Effector memory CD8-positive, alpha-beta T cell (primary cell): ENCODE data around the gene ZDHHC8.

Experiments
- ATAC-seq: fragments of 150-1000 bp; cut with Tn5 transposase; replicated peaks from 2 replicates; pipeline ENCODE4 v1.10.0; 2021; ENCODE audit warnings: mild to moderate bottlenecking, moderate library complexity
- DNase-seq, 3 experiments: peaks; one replicate each; pipeline ENCODE4 v3.0.0; 2021
- H3K27ac Mint-ChIP-seq, 2 donors: one replicate each; pipeline ENCODE4 v1.8.0; 2022; ENCODE audit warnings: mild to moderate bottlenecking in 2 of 2, mixed read lengths in 2 of 2, moderate library complexity in 2 of 2
- H3K27me3 Mint-ChIP-seq, 2 donors: one replicate each; pipeline ENCODE4 v1.8.0; 2022; ENCODE audit warnings: mixed read lengths in 2 of 2
- H3K36me3 Mint-ChIP-seq: one replicate; pipeline ENCODE4 v1.8.0; 2022; ENCODE audit warnings: mild to moderate bottlenecking, moderate library complexity, mixed read lengths; ENCODE audit not compliant: insufficient read depth
- H3K4me1 Mint-ChIP-seq, 2 donors: one replicate each; pipeline ENCODE4 v1.8.0; 2022; ENCODE audit warnings: low read depth in 2 of 2, mixed read lengths in 2 of 2
- H3K4me3 Mint-ChIP-seq, 2 donors: one replicate each; pipeline ENCODE4 v1.8.0; 2022; ENCODE audit warnings: mild to moderate bottlenecking in 2 of 2, mixed read lengths in 2 of 2, moderate library complexity in 2 of 2
- H3K9me3 Mint-ChIP-seq, 2 donors: one replicate each; pipeline ENCODE4 v1.8.0; 2022; ENCODE audit warnings: mixed read lengths in 2 of 2
- total RNA-seq, 9 experiments: gene quantifications; one replicate each; lab custom pipeline; 2026; lab: John Stamatoyannopoulos, UW

Gene ZDHHC8
- total RNA-seq: 30.2 to 63.6 (median 48.1) reads per million in 9 experiments

GRCh38 chr22:20131597-20131858, at the start of gene ZDHHC8:
Gene ZDHHC8, plus strand, starts transcription at chr22:20131804. Its CDS starts 144 bp downstream, at chr22:20131948.
- Mint-ChIP-seq H3K4me1 (peaks cover 9 to 39% of the 10 kb centered on the region in 2 donors), H3K9me3 (no peaks in the 10 kb centered on the region), H3K27ac (peak within 1 kb of the TSS in 1 of 2 donors; percentile 78)

GRCh38 chr22:20083157-20083890, 48.3 kb upstream of the ZDHHC8 start:
- Mint-ChIP-seq H3K27me3 (no peaks in the 10 kb centered on the region), H3K36me3 (peaks cover 40% of the 10 kb centered on the region), H3K9me3 (no peaks in the 10 kb centered on the region), H3K4me1 (peaks cover 63 to 64% of the 10 kb centered on the region in 2 donors), H3K27ac (peak overlapping the region in 1 of 2 donors; percentile 83), H3K4me3 (peak overlapping the region; percentile 56 to 63)
- ATAC-seq: no peak
- no peak for DNase-seq

More at GRCh38 chr22:20131597-20131858, at the start of gene ZDHHC8:
- ATAC-seq: peak; percentile 67
- DNase-seq: peak in 1 of 3 experiments; percentile 19
- Mint-ChIP-seq H3K36me3 (peaks cover 12% of the 10 kb centered on the region), H3K4me3 (peak within 1 kb of the TSS; percentile 66 to 78), H3K27me3 (no peaks in the 10 kb centered on the region)

- no peaks in the 10 kb centered on the region for H3K9me3 Mint-ChIP-seq
- peaks cover 40% of the 10 kb centered on the region for H3K36me3 Mint-ChIP-seq
- H3K27me3 Mint-ChIP-seq: no peaks in the 10 kb centered on the region
- peak overlapping the region; percentile 43 to 63 for H3K4me3 Mint-ChIP-seq
- peaks cover 68 to 71% of the 10 kb centered on the region in 2 donors for H3K4me1 Mint-ChIP-seq
- H3K27ac Mint-ChIP-seq: peak overlapping the region in 1 of 2 donors; percentile 83
- DNase-seq (no peak), ATAC-seq (no peak)
These were observed 47.6 kb upstream of the ZDHHC8 start for GRCh38 chr22:20083891-20084546.

GRCh38 chr22:20084547-20085413, 46.8 kb upstream of the ZDHHC8 start:
- Mint-ChIP-seq H3K36me3 (peaks cover 40% of the 10 kb centered on the region), H3K27ac (peak overlapping the region in 1 of 2 donors; percentile 50), H3K4me1 (peaks cover 72 to 74% of the 10 kb centered on the region in 2 donors), H3K9me3 (no peaks in the 10 kb centered on the region), H3K27me3 (no peaks in the 10 kb centered on the region), H3K4me3 (no peak overlapping the region)
- DNase-seq (no peak), ATAC-seq (no peak)

- Mint-ChIP-seq H3K36me3 (peaks cover 46% of the 10 kb centered on the region), H3K4me3 (peak overlapping the region in 1 of 2 donors; percentile 51), H3K27me3 (no peaks in the 10 kb centered on the region), H3K4me1 (peaks cover 79 to 81% of the 10 kb centered on the region in 2 donors), H3K9me3 (no peaks in the 10 kb centered on the region), H3K27ac (peak overlapping the region in 1 of 2 donors; percentile 50)
- DNase-seq: no peak
- no peak for ATAC-seq
These were observed 46.0 kb upstream of the ZDHHC8 start for GRCh38 chr22:20085651-20086050.

GRCh38 chr22:20086101-20086599, 45.5 kb upstream of the ZDHHC8 start:
- Mint-ChIP-seq H3K4me3 (peak overlapping the region; percentile 29 to 51), H3K27ac (peak overlapping the region in 1 of 2 donors; percentile 79), H3K4me1 (peaks cover 79 to 80% of the 10 kb centered on the region in 2 donors), H3K9me3 (no peaks in the 10 kb centered on the region), H3K36me3 (peaks cover 46% of the 10 kb centered on the region), H3K27me3 (no peaks in the 10 kb centered on the region)
- DNase-seq (no peak), ATAC-seq (no peak)

- Mint-ChIP-seq H3K9me3 (no peaks in the 10 kb centered on the region), H3K4me3 (peak overlapping the region; percentile 34 to 83), H3K27me3 (no peaks in the 10 kb centered on the region), H3K27ac (peak overlapping the region in 1 of 2 donors; percentile 79), H3K36me3 (peaks cover 46% of the 10 kb centered on the region), H3K4me1 (peaks cover 79 to 80% of the 10 kb centered on the region in 2 donors)
- DNase-seq: no peak
- ATAC-seq: no peak
These were observed 44.8 kb upstream of the ZDHHC8 start for GRCh38 chr22:20086763-20087162.

GRCh38 chr22:20087319-20088262, 44.0 kb upstream of the ZDHHC8 start:
- Mint-ChIP-seq H3K4me1 (peaks cover 83 to 84% of the 10 kb centered on the region in 2 donors), H3K36me3 (peaks cover 46% of the 10 kb centered on the region), H3K4me3 (peak overlapping the region; percentile 78 to 83), H3K27me3 (no peaks in the 10 kb centered on the region), H3K9me3 (no peaks in the 10 kb centered on the region), H3K27ac (peak overlapping the region; percentile 79 to 93)
- DNase-seq: peak in 2 of 3 experiments; percentile 43 to 49
- ATAC-seq: peak; percentile 78

- Mint-ChIP-seq H3K4me1 (peaks cover 78 to 80% of the 10 kb centered on the region in 2 donors), H3K36me3 (peaks cover 52% of the 10 kb centered on the region), H3K9me3 (no peaks in the 10 kb centered on the region), H3K27me3 (no peaks in the 10 kb centered on the region), H3K4me3 (peak overlapping the region; percentile 78 to 83), H3K27ac (peak overlapping the region; percentile 79 to 93)
- DNase-seq: no peak
- ATAC-seq: no peak
These were observed 43.3 kb upstream of the ZDHHC8 start for GRCh38 chr22:20088263-20088648.

GRCh38 chr22:20089226-20089976, 42.2 kb upstream of the ZDHHC8 start:
- DNase-seq (no peak), ATAC-seq (no peak)
- Mint-ChIP-seq H3K9me3 (no peaks in the 10 kb centered on the region), H3K36me3 (peaks cover 57% of the 10 kb centered on the region), H3K4me1 (peaks cover 69 to 77% of the 10 kb centered on the region in 2 donors), H3K4me3 (peak overlapping the region in 1 of 2 donors; percentile 83), H3K27me3 (no peaks in the 10 kb centered on the region), H3K27ac (peak overlapping the region; percentile 74 to 79)

GRCh38 chr22:20089977-20090729, 41.5 kb upstream of the ZDHHC8 start:
- Mint-ChIP-seq H3K36me3 (peaks cover 61% of the 10 kb centered on the region), H3K4me3 (peak overlapping the region; percentile 55 to 81)

More at GRCh38 chr22:20089977-20090729, 41.5 kb upstream of the ZDHHC8 start:
- Mint-ChIP-seq H3K27me3 (no peaks in the 10 kb centered on the region), H3K27ac (peak overlapping the region; percentile 85 to 93), H3K4me1 (peaks cover 62 to 73% of the 10 kb centered on the region in 2 donors), H3K9me3 (no peaks in the 10 kb centered on the region)
- ATAC-seq (peak; percentile 12), DNase-seq (no peak)
